Stimulated activated CD4-positive, alpha-beta T cell treated with anti-CD3 and anti-CD28 coated beads, Interleukin-4, amount 100 ng/mL, for 48 hours (primary cell): ENCODE results near the gene RXRA.

Experiments
- DNase-seq, 2 donors: peaks; one replicate each; pipeline ENCODE4 v3.0.0-alpha.2; 2020; ENCODE audit warnings: low read depth in 2 of 2

The RXRA gene

GRCh38 chr9:134433101-134433500 is 106.8 kb downstream of the RXRA start:
- DNase-seq = no peak

GRCh38 chr9:134433909-134434882 is 107.9 kb downstream of the RXRA start:
- no peak for DNase-seq

GRCh38 chr9:134434894-134435506 is 108.7 kb downstream of the RXRA start:
- no peak for DNase-seq

GRCh38 chr9:134435550-134436378 is 109.5 kb downstream of the RXRA start:
- no peak for DNase-seq

- no peak for DNase-seq
Measured at GRCh38 chr9:134436379-134436762, 110.1 kb downstream of the RXRA start.

- no peak for DNase-seq
Measured at GRCh38 chr9:134436911-134437310, 110.7 kb downstream of the RXRA start.

- DNase-seq = no peak
Measured at GRCh38 chr9:134437403-134438194, 111.3 kb downstream of the RXRA start.

GRCh38 chr9:134438195-134438788 is 112.0 kb downstream of the RXRA start:
- DNase-seq = no peak

GRCh38 chr9:134439368-134439784 is 113.1 kb downstream of the RXRA start:
- no peak for DNase-seq

GRCh38 chr9:134440636-134441226 is 114.5 kb downstream of the RXRA start:
- DNase-seq = no peak

- no peak for DNase-seq
Measured at GRCh38 chr9:134441227-134442084, 115.2 kb downstream of the RXRA start.

GRCh38 chr9:134442085-134442474 is 115.8 kb downstream of the RXRA start:
- no peak for DNase-seq

GRCh38 chr9:134442486-134443173 is 116.4 kb downstream of the RXRA start:
- DNase-seq = no peak

GRCh38 chr9:134443174-134444037 is 117.2 kb downstream of the RXRA start:
- DNase-seq = peak; percentile 79 to 82

GRCh38 chr9:134444038-134444315 is 117.7 kb downstream of the RXRA start:
- DNase-seq = no peak

GRCh38 chr9:134445000-134445399 is 118.7 kb downstream of the RXRA start:
- no peak for DNase-seq

- DNase-seq = peak; percentile 70
Measured at GRCh38 chr9:134449180-134449916, 123.1 kb downstream of the RXRA start.
